Muscle of leg (tissue), 11 donors: ENCODE data around the gene ABI1. TPM values are rescaled to one million over a fixed set of nuclear protein-coding genes. Genes with fewer than 3 reads are reported as not detected.

Source experiments
- DNase-seq: peaks from one replicate; pipeline ENCODE4 v3.0.0; 2013
- H3K27ac ChIP-seq: one replicate; pipeline ENCODE4 v1.5.1; 2013; ENCODE audit warnings: mild to moderate bottlenecking, low read length, control low read depth
- H3K27me3 ChIP-seq: one replicate; pipeline ENCODE4 v1.6.1; 2013; ENCODE audit warnings: low read length; ENCODE audit not compliant: control insufficient read depth, insufficient read depth
- H3K36me3 ChIP-seq: one replicate; pipeline ENCODE4 v1.6.1; 2013; ENCODE audit warnings: low read length; ENCODE audit not compliant: control insufficient read depth, insufficient read depth
- H3K4me1 ChIP-seq: one replicate; pipeline ENCODE4 v1.6.1; 2013; ENCODE audit warnings: low read length; ENCODE audit not compliant: control insufficient read depth, insufficient read depth
- H3K4me3 ChIP-seq: one replicate; pipeline ENCODE4 v1.5.1; 2013; ENCODE audit warnings: low read length, control low read depth
- H3K9me3 ChIP-seq: replicated peaks from 2 replicates; pipeline ENCODE4 v1.6.1; 2013; ENCODE audit warnings: low read depth, low read length; ENCODE audit not compliant: control insufficient read depth
- WGBS: methylation state at CpG from one replicate; pipeline ENCODE4 v1.1.5; 2013; ENCODE audit warnings: missing lambda C conversion rate; ENCODE audit not compliant: insufficient coverage; 5-methylcytosine and 5-hydroxymethylcytosine counted together
- polyA plus RNA-seq, 8 donors: library from polyadenylated mRNA; unstranded; fragments of 120-200 nt; gene quantifications; one replicate each; pipeline versions ENCODE4 v1.2.1 to v1.2.3, GENCODE V29; 2013; ENCODE audit warnings: inconsistent platforms in 1 of 8, low replicate concordance in 1 of 8; ENCODE audit not compliant: insufficient read length in 8 of 8, insufficient read depth in 1 of 8
- total RNA-seq: library from RNA; stranded (reverse); fragments of 120-200 nt; gene quantifications from one replicate; pipeline ENCODE4 v1.2.4, GENCODE V29; 2013

ABI1 gene
- total and polyA plus RNA-seq, 9 donors = 35.5 to 48.6 (median 41.1) TPM

DNA sequence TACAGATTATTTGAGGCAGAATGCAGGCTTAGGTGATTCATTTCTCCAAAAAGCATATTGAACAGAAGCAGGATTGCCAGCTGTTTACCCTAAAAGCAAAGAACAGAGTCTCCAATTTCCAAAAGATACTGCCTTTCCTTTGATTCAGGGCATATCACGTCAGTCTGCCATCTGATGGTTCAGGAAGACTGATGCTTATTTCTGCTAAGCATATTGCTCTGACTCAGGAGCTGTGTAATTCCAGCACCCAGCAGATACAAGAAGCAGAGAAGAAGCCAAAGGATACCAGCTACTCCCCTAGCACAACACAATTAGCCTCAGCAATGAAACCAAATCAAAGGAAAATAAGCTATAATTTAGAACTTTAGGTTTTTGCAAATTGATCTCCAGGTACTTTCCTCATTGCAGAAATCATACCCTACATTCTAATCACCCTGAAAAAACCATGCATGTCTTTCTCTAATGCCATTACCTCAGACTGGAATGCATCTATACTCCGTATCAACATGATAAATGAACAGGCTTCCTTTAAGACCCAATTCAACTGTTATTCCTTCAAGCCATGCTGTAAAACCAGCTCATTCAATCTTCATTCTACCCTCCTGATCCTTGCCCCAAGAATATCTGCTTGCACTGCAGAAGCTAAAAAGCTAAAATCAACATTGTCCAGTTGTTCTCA lies 55.1 kb downstream of the ABI1 start:
- no peak for DNase-seq
- WGBS = 73% methylated on average over 2 of the region's 2 CpGs
- Histone ChIP-seq H3K27me3 (no peaks in the 10 kb centered on the region), H3K4me3 (no peak overlapping the region), H3K4me1 (no peaks in the 10 kb centered on the region), H3K27ac (no peak overlapping the region), H3K9me3 (no peaks in the 10 kb centered on the region), H3K36me3 (no peaks in the 10 kb centered on the region)

- no peak overlapping the region for H3K27ac ChIP-seq
- WGBS = 80% methylated on average over 1 of the region's 4 CpGs
- no peaks in the 10 kb centered on the region for H3K9me3 ChIP-seq
- H3K4me3 ChIP-seq = no peak overlapping the region
- DNase-seq = no peak
- no peaks in the 10 kb centered on the region for H3K4me1 ChIP-seq
- H3K36me3 ChIP-seq = no peaks in the 10 kb centered on the region
- H3K27me3 ChIP-seq = no peaks in the 10 kb centered on the region
Observed at GRCh38 chr10:26804418-26805393, 56.1 kb downstream of the ABI1 start.

DNA sequence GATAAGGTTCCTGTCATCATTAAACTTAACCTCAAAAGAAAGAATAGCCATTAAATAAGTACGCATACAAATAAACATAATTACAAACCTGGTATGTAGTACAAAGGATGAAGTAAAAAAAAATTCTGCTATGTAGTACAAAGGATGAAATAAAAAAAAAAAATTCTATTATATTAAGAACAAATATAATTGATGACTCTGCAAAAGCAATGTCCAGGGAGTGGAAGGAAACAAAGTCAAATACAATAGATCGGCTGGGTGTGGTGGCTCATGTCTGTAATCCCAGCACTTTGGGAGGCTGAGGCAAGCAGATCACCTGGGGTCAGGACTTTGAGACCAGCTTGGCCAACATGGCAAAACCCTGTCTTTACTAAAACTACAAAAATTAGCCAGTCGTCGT lies 56.9 kb downstream of the ABI1 start:
- no CpG with 5 or more reads among the region's 4 CpGs for WGBS
- H3K27ac ChIP-seq = no peak overlapping the region

DNA sequence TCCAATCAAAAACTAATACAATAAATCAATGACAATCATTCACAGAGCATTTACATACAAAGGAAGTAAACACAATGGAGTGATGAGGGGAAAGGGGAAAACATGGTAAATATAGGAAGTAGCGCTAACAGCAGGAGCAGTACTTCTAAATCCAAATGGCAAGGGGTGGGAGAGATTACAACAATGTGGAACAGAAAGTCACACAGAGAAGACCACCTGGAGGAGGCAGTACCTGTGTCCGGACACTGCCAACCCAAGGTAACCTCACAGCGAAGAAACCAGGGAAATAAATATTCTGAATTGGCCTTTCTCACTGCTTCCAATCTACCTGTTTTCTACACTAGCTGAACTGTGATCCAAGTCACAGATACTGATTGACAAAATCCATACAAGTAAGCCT lies 58.2 kb downstream of the ABI1 start:
- Histone ChIP-seq H3K27ac (no peak overlapping the region), H3K4me3 (no peak overlapping the region), H3K36me3 (no peaks in the 10 kb centered on the region), H3K27me3 (no peaks in the 10 kb centered on the region), H3K9me3 (no peaks in the 10 kb centered on the region), H3K4me1 (no peaks in the 10 kb centered on the region)
- no peak for DNase-seq
- WGBS = 100% methylated on average over 1 of the region's 3 CpGs

More for the DNA sequence above, 56.9 kb downstream of the ABI1 start:
- no peak for DNase-seq
- no peaks in the 10 kb centered on the region for H3K36me3 ChIP-seq
- H3K4me1 ChIP-seq = no peaks in the 10 kb centered on the region
- H3K27me3 ChIP-seq = no peaks in the 10 kb centered on the region
- H3K4me3 ChIP-seq = no peak overlapping the region
- no peaks in the 10 kb centered on the region for H3K9me3 ChIP-seq

- DNase-seq = no peak
- Histone ChIP-seq H3K36me3 (no peaks in the 10 kb centered on the region), H3K4me3 (no peak overlapping the region), H3K4me1 (no peaks in the 10 kb centered on the region), H3K27ac (no peak overlapping the region), H3K27me3 (no peaks in the 10 kb centered on the region), H3K9me3 (peaks cover 2% of the 10 kb centered on the region)
- no CpG with 5 or more reads among the region's 3 CpGs for WGBS
Observed at GRCh38 chr10:26801831-26802230, 58.9 kb downstream of the ABI1 start.

DNA sequence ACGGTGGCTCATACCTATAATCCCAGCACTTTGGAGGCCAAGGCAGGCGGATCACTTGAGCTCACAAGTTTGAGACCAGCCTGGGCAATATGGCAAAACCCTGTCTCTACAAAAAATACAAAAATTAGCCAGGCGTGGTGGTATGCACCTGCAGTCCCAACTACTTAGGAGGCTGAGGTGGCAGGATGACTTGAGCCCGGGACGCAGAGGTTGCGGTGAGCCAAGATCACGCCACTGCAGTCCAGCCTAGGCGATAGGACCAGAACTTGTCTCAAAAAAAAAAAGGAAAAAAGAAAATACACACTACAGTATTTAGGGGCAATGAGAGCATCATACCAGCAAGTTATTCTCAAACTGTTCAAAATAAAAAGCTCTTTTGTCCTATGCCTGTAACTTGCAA lies 59.5 kb downstream of the ABI1 start:
- WGBS = no CpG with 5 or more reads among the region's 8 CpGs
- peaks cover 7% of the 10 kb centered on the region for H3K9me3 ChIP-seq
- no peaks in the 10 kb centered on the region for H3K36me3 ChIP-seq
- DNase-seq = no peak
- no peak overlapping the region for H3K4me3 ChIP-seq
- H3K4me1 ChIP-seq = no peaks in the 10 kb centered on the region
- no peak overlapping the region for H3K27ac ChIP-seq
- H3K27me3 ChIP-seq = no peaks in the 10 kb centered on the region

DNA sequence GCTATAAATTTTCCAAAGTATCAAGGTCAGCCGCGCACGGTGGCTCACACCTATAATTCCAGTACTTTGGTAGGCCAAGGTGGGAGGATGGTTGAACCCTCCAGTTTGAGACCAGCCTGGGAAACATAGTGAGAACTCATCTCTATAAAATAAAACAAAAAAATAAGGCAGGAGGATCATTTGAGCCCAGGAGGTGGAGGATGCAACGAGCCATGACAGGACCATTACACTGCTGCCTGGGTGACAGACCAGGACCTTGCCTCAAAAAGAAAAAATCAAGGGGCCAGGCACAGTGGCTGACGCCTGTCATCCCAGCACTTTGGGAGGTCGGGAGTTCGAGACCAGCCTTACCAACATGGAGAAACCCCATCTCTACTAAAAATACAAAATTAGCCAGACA lies 60.3 kb downstream of the ABI1 start:
- Histone ChIP-seq H3K36me3 (no peaks in the 10 kb centered on the region), H3K9me3 (peaks cover 10% of the 10 kb centered on the region), H3K27ac (no peak overlapping the region), H3K4me3 (no peak overlapping the region), H3K27me3 (no peaks in the 10 kb centered on the region), H3K4me1 (no peaks in the 10 kb centered on the region)
- DNase-seq = no peak
- 100% methylated on average over 2 of the region's 7 CpGs for WGBS

GRCh38 chr10:26799342-26799741 lies 61.4 kb downstream of the ABI1 start:
- peak; percentile 60 for DNase-seq
- H3K4me1 ChIP-seq = no peaks in the 10 kb centered on the region
- H3K27ac ChIP-seq = no peak overlapping the region
- H3K4me3 ChIP-seq = no peak overlapping the region
- no peaks in the 10 kb centered on the region for H3K27me3 ChIP-seq
- H3K9me3 ChIP-seq = peaks cover 10% of the 10 kb centered on the region
- 29% methylated on average over 1 of the region's 4 CpGs for WGBS
- no peaks in the 10 kb centered on the region for H3K36me3 ChIP-seq

GRCh38 chr10:26798298-26798697 lies 62.5 kb downstream of the ABI1 start:
- no peaks in the 10 kb centered on the region for H3K4me1 ChIP-seq
- no peaks in the 10 kb centered on the region for H3K27me3 ChIP-seq
- no peak for DNase-seq
- H3K27ac ChIP-seq = no peak overlapping the region
- H3K4me3 ChIP-seq = no peak overlapping the region
- H3K9me3 ChIP-seq = peaks cover 10% of the 10 kb centered on the region
- WGBS = 91% methylated on average over 2 of the region's 5 CpGs
- H3K36me3 ChIP-seq = no peaks in the 10 kb centered on the region

DNA sequence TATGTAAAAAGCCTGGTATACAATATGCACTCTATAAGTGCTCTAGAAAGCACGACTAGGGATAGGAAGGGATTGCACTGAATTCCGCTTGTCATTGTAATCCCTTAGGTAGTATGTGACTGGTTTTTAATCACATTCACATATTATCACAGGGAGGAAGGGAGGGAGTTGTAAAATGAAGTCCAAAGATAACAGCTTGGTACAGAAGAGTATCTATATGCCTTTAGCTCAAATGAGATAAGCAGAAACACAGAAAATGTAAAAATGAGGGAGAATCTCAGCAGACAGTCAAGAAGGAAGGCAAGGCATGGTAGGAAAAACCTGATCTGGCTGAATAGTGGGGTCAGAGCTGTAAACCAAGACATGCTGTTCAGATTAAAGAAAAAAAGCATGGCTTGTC lies 63.4 kb downstream of the ABI1 start:
- Histone ChIP-seq H3K4me1 (no peaks in the 10 kb centered on the region), H3K27me3 (no peaks in the 10 kb centered on the region), H3K27ac (no peak overlapping the region), H3K36me3 (no peaks in the 10 kb centered on the region), H3K9me3 (peaks cover 10% of the 10 kb centered on the region), H3K4me3 (no peak overlapping the region)
- no CpG with 5 or more reads among the region's 2 CpGs for WGBS
- no peak for DNase-seq
